BE2C (cell line): ENCODE results near the gene COL3A1.
A peak's percentile ranks its signal among the peaks of the same experiment; 100 is the strongest.

Experiments used
- DNase-seq: peaks from one replicate; pipeline ENCODE4 v3.0.0-alpha.2; 2020
- H3K27me3 ChIP-seq: fragments of 250-450 bp; sonication (Bioruptor Pico); 2 replicates; pipeline ENCODE4 v1.5.1; 2020; ENCODE audit warnings: mild to moderate bottlenecking
- H3K36me3 ChIP-seq: fragments of 250-450 bp; sonication (Bioruptor Pico); 2 replicates; pipeline ENCODE4 v1.5.1; 2020; ENCODE audit warnings: mild to moderate bottlenecking
- H3K4me1 ChIP-seq: fragments of 250-450 bp; sonication (Bioruptor Pico); 2 replicates; pipeline ENCODE4 v1.5.1; 2020
- H3K4me3 ChIP-seq: 2 replicates; pipeline ENCODE4 v1.5.1; 2011; ENCODE audit warnings: low read depth, low read length
- H3K9me3 ChIP-seq: fragments of 250-450 bp; sonication (Bioruptor Pico); 2 replicates; pipeline ENCODE4 v1.5.1; 2020
- TF ChIP-seq, protein P1 (sequence below): IDR thresholded peaks from 2 replicates; pipeline ENCODE4 v1.5.1; 2012; ENCODE audit warnings: mild to moderate bottlenecking, low read depth, low read length

COL3A1 gene

DNA sequence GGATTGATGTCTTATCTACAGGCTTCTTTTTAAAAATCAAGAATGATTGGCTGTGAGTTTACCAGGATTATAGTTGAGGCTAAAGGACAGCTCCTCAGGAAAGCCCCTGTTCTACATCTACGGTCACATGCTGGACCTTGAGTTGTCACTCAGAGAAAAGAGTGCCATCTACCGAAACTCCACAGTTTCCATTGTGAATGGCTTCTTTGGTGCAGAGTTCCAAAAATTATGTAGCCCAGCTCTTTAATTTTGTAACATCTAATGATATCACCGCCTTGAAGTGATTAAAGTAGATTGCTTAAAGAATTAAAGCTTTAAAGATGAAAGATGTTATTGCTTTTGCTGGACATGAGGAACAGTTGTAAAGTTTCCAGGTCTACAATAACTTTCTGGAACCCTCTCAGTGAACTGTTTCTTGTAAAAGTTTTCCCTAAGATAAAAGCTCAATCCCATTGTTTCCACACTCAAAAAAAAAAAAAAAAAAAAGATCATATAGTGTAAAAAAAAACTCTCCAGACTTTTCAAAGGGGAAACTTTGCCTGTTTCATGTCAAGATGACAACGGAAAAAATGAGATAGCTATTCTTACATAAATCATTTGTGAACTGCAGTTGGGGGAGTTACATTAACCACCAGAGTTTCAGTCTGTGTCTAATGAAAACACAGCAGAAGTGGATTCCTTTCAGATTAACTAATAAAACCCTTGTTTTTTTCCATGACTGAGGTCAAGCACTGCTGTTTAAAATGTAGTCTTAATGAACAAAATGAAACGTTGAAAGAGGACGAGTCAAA, 4.3 kb downstream of the COL3A1 start:
- no peaks in the 10 kb centered on the region for H3K4me1 ChIP-seq
- TF ChIP-seq, protein P1, sequence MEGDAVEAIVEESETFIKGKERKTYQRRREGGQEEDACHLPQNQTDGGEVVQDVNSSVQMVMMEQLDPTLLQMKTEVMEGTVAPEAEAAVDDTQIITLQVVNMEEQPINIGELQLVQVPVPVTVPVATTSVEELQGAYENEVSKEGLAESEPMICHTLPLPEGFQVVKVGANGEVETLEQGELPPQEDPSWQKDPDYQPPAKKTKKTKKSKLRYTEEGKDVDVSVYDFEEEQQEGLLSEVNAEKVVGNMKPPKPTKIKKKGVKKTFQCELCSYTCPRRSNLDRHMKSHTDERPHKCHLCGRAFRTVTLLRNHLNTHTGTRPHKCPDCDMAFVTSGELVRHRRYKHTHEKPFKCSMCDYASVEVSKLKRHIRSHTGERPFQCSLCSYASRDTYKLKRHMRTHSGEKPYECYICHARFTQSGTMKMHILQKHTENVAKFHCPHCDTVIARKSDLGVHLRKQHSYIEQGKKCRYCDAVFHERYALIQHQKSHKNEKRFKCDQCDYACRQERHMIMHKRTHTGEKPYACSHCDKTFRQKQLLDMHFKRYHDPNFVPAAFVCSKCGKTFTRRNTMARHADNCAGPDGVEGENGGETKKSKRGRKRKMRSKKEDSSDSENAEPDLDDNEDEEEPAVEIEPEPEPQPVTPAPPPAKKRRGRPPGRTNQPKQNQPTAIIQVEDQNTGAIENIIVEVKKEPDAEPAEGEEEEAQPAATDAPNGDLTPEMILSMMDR: peak; percentile 51
- H3K27me3 ChIP-seq: no peaks in the 10 kb centered on the region
- H3K4me3 ChIP-seq: peak overlapping the region; percentile 6
- DNase-seq: peak; percentile 30
- no peaks in the 10 kb centered on the region for H3K9me3 ChIP-seq
- no peaks in the 10 kb centered on the region for H3K36me3 ChIP-seq

GRCh38 chr2:188979187-188980114, 5.3 kb downstream of the COL3A1 start:
- DNase-seq: no peak
- H3K4me3 ChIP-seq: peak overlapping the region; percentile 6
- TF ChIP-seq, protein P1: no peak
- no peaks in the 10 kb centered on the region for H3K4me1 ChIP-seq
- H3K9me3 ChIP-seq: no peaks in the 10 kb centered on the region
- no peaks in the 10 kb centered on the region for H3K27me3 ChIP-seq
- H3K36me3 ChIP-seq: no peaks in the 10 kb centered on the region

- no peak overlapping the region for H3K4me3 ChIP-seq
- H3K36me3 ChIP-seq: no peaks in the 10 kb centered on the region
- no peaks in the 10 kb centered on the region; the same call in 1 of the 2 replicates for H3K4me1 ChIP-seq
- no peaks in the 10 kb centered on the region for H3K9me3 ChIP-seq
- DNase-seq: no peak
- TF ChIP-seq, protein P1: peak; percentile 35
- no peaks in the 10 kb centered on the region for H3K27me3 ChIP-seq
Measured at GRCh38 chr2:188983427-188984064, 9.4 kb downstream of the COL3A1 start.

- Histone ChIP-seq H3K4me3 (no peak overlapping the region), H3K4me1 (no peaks in the 10 kb centered on the region; the same call in 1 of the 2 replicates), H3K36me3 (no peaks in the 10 kb centered on the region), H3K27me3 (no peaks in the 10 kb centered on the region), H3K9me3 (no peaks in the 10 kb centered on the region)
- TF ChIP-seq, protein P1: 0 out of 2 replicates have a peak, but pooled peaks have one; percentile 13
- DNase-seq: no peak
Measured at GRCh38 chr2:188984065-188984491, 9.9 kb downstream of the COL3A1 start.

GRCh38 chr2:188984680-188985079, 10.5 kb downstream of the COL3A1 start:
- Histone ChIP-seq H3K9me3 (no peaks in the 10 kb centered on the region), H3K4me1 (no peaks in the 10 kb centered on the region; the same call in 1 of the 2 replicates), H3K36me3 (no peaks in the 10 kb centered on the region), H3K27me3 (no peaks in the 10 kb centered on the region), H3K4me3 (no peak overlapping the region)
- TF ChIP-seq, protein P1: no peak
- DNase-seq: no peak
